GM23338 (cell line): Measurements from ENCODE around the gene SCNN1A. TPM values are rescaled to one million over a fixed set of nuclear protein-coding genes. Genes with fewer than 3 reads are reported as not detected.

ENCODE experiments used
- ATAC-seq: fragments of 200-7000 bp; cut with Tn5 transposase; 3 replicates; pipeline ENCODE4 v1.9.1; 2020
- DNase-seq: peaks from one replicate; pipeline ENCODE4 v3.0.0-alpha.2; 2015; ENCODE audit warnings: low spot score
- H2AFZ ChIP-seq: fragments of 200-600 bp; sonication (generic); 2 replicates; pipeline ENCODE4 v1.8.0; 2016; ENCODE audit warnings: antibody characterized with exemption, mild to moderate bottlenecking, moderate library complexity
- H3F3A ChIP-seq: fragments of 200-600 bp; sonication (generic); replicated peaks from 2 replicates; pipeline ENCODE4 v1.8.0; 2017; ENCODE audit warnings: antibody characterized with exemption, mixed run types, low read depth
- H3K27ac ChIP-seq: fragments of 200-600 bp; sonication (generic); 2 replicates; pipeline ENCODE4 v1.6.1; 2016; ENCODE audit warnings: low read depth
- H3K27me3 ChIP-seq: fragments of 200-600 bp; sonication (generic); 2 replicates; pipeline ENCODE4 v1.8.0; 2016; ENCODE audit warnings: mild to moderate bottlenecking, mixed run types, moderate library complexity; ENCODE audit not compliant: insufficient read depth
- H3K36me3 ChIP-seq: fragments of 200-600 bp; sonication (generic); 2 replicates; pipeline ENCODE4 v1.8.0; 2016; ENCODE audit warnings: mild to moderate bottlenecking; ENCODE audit not compliant: insufficient read depth
- H3K4me1 ChIP-seq: fragments of 200-600 bp; sonication (generic); 2 replicates; pipeline ENCODE4 v1.8.0; 2016; ENCODE audit warnings: mild to moderate bottlenecking, moderate library complexity; ENCODE audit not compliant: insufficient read depth
- H3K4me2 ChIP-seq: fragments of 200-600 bp; sonication (generic); 2 replicates; pipeline ENCODE4 v1.7.1; 2017; ENCODE audit warnings: mixed run types
- H3K4me3 ChIP-seq: fragments of 200-600 bp; sonication (generic); 2 replicates; pipeline ENCODE4 v1.6.1; 2016; ENCODE audit warnings: mixed run types
- H3K79me2 ChIP-seq: fragments of 200-600 bp; sonication (generic); replicated peaks from 2 replicates; pipeline ENCODE4 v1.8.0; 2017; ENCODE audit warnings: mild to moderate bottlenecking; ENCODE audit not compliant: insufficient read depth
- H3K9me2 ChIP-seq: fragments of 200-600 bp; sonication (generic); 2 replicates; pipeline ENCODE4 v1.8.0; 2017; ENCODE audit not compliant: insufficient read depth
- H4K20me1 ChIP-seq: fragments of 200-600 bp; sonication (generic); replicated peaks from 2 replicates; pipeline ENCODE4 v1.8.0; 2017; ENCODE audit warnings: mild to moderate bottlenecking; ENCODE audit not compliant: insufficient read depth
- H3K27ac Mint-ChIP-seq: 2 replicates; pipeline ENCODE4 v1.8.0; 2020; ENCODE audit warnings: inconsistent platforms, mild to moderate bottlenecking, moderate library complexity, mixed read lengths
- H3K27me3 Mint-ChIP-seq: 3 replicates; pipeline ENCODE4 v1.8.0; 2022; ENCODE audit warnings: low read depth, mild to moderate bottlenecking, moderate library complexity, mixed read lengths, inconsistent platforms; ENCODE audit not compliant: insufficient read depth, poor library complexity
- H3K36me3 Mint-ChIP-seq: 3 replicates; pipeline ENCODE4 v1.8.0; 2021; ENCODE audit warnings: low read depth, mild to moderate bottlenecking, inconsistent platforms, moderate library complexity, mixed read lengths
- H3K4me1 Mint-ChIP-seq: 3 replicates; pipeline ENCODE4 v1.8.0; 2020; ENCODE audit warnings: mild to moderate bottlenecking, inconsistent platforms, mixed read lengths
- H3K4me3 Mint-ChIP-seq: 3 replicates; pipeline ENCODE4 v1.8.0; 2021; ENCODE audit warnings: moderate library complexity, mild to moderate bottlenecking, inconsistent platforms, mixed read lengths
- H3K9me3 Mint-ChIP-seq: 3 replicates; pipeline ENCODE4 v1.8.0; 2020; ENCODE audit warnings: moderate library complexity, mild to moderate bottlenecking, inconsistent platforms, mixed read lengths
- CREB1 ChIP-seq: fragments of 250-450 bp; sonication (Bioruptor Pico); IDR thresholded peaks from 2 replicates; pipeline ENCODE4 v1.5.0; 2020; ENCODE audit warnings: low read depth, mild to moderate bottlenecking, moderate library complexity
- CTCF ChIP-seq, 2 experiments: fragments of 200-600 bp in 1 of 2; sonication (generic) in 1 of 2; conservative IDR thresholded peaks; 2 replicates each; pipeline versions ENCODE4 v1.5.1 to v1.6.1; 2016 to 2017; ENCODE audit warnings: antibody characterized with exemption in 2 of 2, low read depth in 2 of 2, mild to moderate bottlenecking in 2 of 2, moderate library complexity in 1 of 2
- ETS1 ChIP-seq: IDR thresholded peaks from 2 replicates; pipeline ENCODE4 v1.6.1; 2016; ENCODE audit warnings: antibody characterized with exemption
- EZH2 ChIP-seq: fragments of 200-600 bp; sonication (generic); IDR thresholded peaks from one replicate; pipeline ENCODE4 v1.8.0; 2017; ENCODE audit warnings: antibody characterized with exemption, mild to moderate bottlenecking, low read depth; ENCODE audit not compliant: unreplicated experiment
- EZH2phosphoT487 ChIP-seq: fragments of 200-600 bp; sonication (generic); IDR thresholded peaks from one replicate; pipeline ENCODE4 v1.8.1; 2018; ENCODE audit warnings: antibody characterized with exemption; ENCODE audit not compliant: unreplicated experiment
- NANOG ChIP-seq: IDR thresholded peaks from 2 replicates; pipeline ENCODE4 v1.6.1; 2016; ENCODE audit warnings: antibody characterized with exemption, borderline replicate concordance
- STAT1 ChIP-seq: IDR thresholded peaks from one replicate; pipeline ENCODE4 v1.6.1; 2016; ENCODE audit warnings: antibody characterized with exemption; ENCODE audit not compliant: unreplicated experiment
- ZNF114 ChIP-seq: fragments of 250-450 bp; sonication (Bioruptor Pico); IDR thresholded peaks from 2 replicates; pipeline ENCODE4 v1.5.0; 2020; ENCODE audit warnings: mild to moderate bottlenecking, moderate library complexity
- ZNF331 ChIP-seq: fragments of 250-450 bp; sonication (Bioruptor Pico); IDR thresholded peaks from 2 replicates; pipeline ENCODE4 v1.5.0; 2020; ENCODE audit warnings: low read depth, mild to moderate bottlenecking, moderate library complexity
- ZNF462 ChIP-seq: fragments of 250-450 bp; sonication (Bioruptor Pico); IDR thresholded peaks from 2 replicates; pipeline ENCODE4 v1.5.0; 2020; ENCODE audit warnings: mild to moderate bottlenecking, moderate library complexity
- polyA plus RNA-seq: library from polyadenylated mRNA; unstranded; fragments of >200 nt; fragmentation: Nextera tagmentation; extraction: Ambion mirVana; gene quantifications from 2 replicates; pipeline ENCODE4 v1.2.1, GENCODE V29; 2016
- total RNA-seq: library from RNA; depleted of rRNA; stranded (reverse); fragments of >200 nt; shearing (Covaris generic); gene quantifications from 2 replicates; pipeline ENCODE4 v1.2.3, GENCODE V29; 2014
- TF ChIP-seq, protein P1 (sequence below): IDR thresholded peaks from one replicate; pipeline ENCODE4 v1.6.1; 2018; ENCODE audit warnings: antibody characterized with exemption; ENCODE audit not compliant: unreplicated experiment

The SCNN1A gene
- total and polyA plus RNA-seq, 2 experiments from 2014 or later = 37.1 to 125 TPM

- Histone ChIP-seq H2AFZ (peak overlapping the region; percentile 81), H4K20me1 (no peaks in the 10 kb centered on the region), H3K4me3 (no peak overlapping the region), H3K4me1 (no peaks in the 10 kb centered on the region), H3K9me2 (no peaks in the 10 kb centered on the region), H3F3A (no peaks in the 10 kb centered on the region), H3K79me2 (no peaks in the 10 kb centered on the region), H3K36me3 (no peaks in the 10 kb centered on the region), H3K4me2 (no peak overlapping the region), H3K27ac (no peak overlapping the region), H3K27me3 (no peaks in the 10 kb centered on the region)
- no peak for TF ChIP-seq CREB1 (CRISPR knock-in tag)
- no peak for TF ChIP-seq CTCF (conservative IDR thresholded peaks at IDR 0.05; ENCODE audit: low read depth in 2 of 2)
- no peak for TF ChIP-seq EZH2
- no peak for TF ChIP-seq STAT1
- no peak for TF ChIP-seq EZH2phosphoT487
- TF ChIP-seq ZNF462 (CRISPR knock-in tag) = no peak
- no peak for TF ChIP-seq NANOG
- TF ChIP-seq, protein P1, sequence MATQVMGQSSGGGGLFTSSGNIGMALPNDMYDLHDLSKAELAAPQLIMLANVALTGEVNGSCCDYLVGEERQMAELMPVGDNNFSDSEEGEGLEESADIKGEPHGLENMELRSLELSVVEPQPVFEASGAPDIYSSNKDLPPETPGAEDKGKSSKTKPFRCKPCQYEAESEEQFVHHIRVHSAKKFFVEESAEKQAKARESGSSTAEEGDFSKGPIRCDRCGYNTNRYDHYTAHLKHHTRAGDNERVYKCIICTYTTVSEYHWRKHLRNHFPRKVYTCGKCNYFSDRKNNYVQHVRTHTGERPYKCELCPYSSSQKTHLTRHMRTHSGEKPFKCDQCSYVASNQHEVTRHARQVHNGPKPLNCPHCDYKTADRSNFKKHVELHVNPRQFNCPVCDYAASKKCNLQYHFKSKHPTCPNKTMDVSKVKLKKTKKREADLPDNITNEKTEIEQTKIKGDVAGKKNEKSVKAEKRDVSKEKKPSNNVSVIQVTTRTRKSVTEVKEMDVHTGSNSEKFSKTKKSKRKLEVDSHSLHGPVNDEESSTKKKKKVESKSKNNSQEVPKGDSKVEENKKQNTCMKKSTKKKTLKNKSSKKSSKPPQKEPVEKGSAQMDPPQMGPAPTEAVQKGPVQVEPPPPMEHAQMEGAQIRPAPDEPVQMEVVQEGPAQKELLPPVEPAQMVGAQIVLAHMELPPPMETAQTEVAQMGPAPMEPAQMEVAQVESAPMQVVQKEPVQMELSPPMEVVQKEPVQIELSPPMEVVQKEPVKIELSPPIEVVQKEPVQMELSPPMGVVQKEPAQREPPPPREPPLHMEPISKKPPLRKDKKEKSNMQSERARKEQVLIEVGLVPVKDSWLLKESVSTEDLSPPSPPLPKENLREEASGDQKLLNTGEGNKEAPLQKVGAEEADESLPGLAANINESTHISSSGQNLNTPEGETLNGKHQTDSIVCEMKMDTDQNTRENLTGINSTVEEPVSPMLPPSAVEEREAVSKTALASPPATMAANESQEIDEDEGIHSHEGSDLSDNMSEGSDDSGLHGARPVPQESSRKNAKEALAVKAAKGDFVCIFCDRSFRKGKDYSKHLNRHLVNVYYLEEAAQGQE = no peak
- no peak for TF ChIP-seq ZNF114
- no peak for TF ChIP-seq ZNF331 (CRISPR knock-in tag)
- no peak for TF ChIP-seq ETS1
- Mint-ChIP-seq H3K9me3 (no peaks in the 10 kb centered on the region), H3K27ac (no peak overlapping the region; the same call in 1 of the 2 replicates), H3K4me3 (no peak overlapping the region), H3K36me3 (no peaks in the 10 kb centered on the region), H3K4me1 (peaks cover 7% of the 10 kb centered on the region; the same call in 1 of the 3 replicates), H3K27me3 (peaks cover 5% of the 10 kb centered on the region)
- DNase-seq (no peak), ATAC-seq (no peak)
These were observed 72.3 kb downstream of the SCNN1A start for GRCh38 chr12:6303071-6303470.
